ENCODE data around the gene CTIF.

The CTIF gene

DNA sequence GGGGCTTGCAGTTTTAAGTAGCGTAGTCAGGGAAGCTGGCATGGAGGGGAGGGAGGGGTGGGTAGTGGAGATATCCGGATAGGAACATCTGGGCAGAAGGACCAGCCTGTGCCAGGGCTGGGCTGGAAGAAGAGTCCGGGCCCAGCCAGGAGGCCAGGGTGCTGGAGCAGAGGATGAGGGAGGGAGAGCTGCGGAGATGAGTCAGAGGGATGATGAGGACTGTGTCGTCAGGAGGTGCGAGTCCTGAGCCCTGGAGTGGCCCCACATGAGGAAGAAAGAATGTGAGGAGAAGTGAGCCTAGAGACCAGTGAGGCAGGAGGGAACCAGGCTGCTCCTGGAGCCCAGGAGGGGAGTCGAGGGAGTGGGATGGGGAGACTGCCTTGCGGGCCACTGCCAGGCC, 82.4 kb downstream of the CTIF start:
- TF ChIP-seq CTCF (IDR thresholded peaks at IDR 0.05; ENCODE audit: extremely low read depth, missing control alignments), result no peak
- DNase-seq (ENCODE audit: low spot score), result no peak

DNA sequence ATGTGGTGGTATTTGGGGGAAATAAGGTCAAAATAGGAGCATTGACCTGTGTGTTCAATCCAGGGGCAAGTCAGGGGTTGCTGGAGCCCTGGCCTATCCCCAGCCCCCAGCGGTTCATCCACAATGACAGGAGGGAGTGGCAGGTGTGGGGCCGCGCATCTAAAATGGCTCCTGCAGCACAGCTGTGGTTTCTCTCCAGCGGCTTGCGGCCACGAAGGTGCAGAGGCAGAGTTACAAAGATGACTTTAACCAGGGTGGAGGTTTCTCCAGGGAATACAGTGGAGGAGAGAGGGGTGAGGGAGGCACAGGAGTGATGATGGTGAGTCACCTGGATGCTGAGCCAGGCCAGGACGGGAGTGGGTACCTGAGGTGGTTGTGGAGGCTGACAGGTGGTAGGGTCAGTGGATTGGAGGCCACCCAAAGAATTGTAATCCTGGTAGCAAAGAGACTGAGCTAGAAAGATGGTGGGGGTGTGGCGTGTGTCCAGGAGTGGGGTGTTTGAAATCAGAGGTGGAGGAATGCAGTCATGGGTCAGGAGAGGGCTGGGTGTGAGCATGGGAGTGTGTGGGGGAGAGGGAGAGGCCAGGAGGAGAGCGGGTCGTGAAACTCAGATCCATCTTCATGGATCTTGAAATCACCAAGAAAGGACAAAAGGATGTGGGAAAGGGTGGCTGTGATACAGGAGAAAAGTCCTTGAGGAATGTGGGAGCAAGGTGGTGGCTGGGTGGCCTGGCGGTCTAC, 83.2 kb downstream of the CTIF start:
- no peak for TF ChIP-seq CTCF (IDR thresholded peaks at IDR 0.05; ENCODE audit: extremely low read depth, missing control alignments)
- DNase-seq (ENCODE audit: low spot score), result no peak

DNA sequence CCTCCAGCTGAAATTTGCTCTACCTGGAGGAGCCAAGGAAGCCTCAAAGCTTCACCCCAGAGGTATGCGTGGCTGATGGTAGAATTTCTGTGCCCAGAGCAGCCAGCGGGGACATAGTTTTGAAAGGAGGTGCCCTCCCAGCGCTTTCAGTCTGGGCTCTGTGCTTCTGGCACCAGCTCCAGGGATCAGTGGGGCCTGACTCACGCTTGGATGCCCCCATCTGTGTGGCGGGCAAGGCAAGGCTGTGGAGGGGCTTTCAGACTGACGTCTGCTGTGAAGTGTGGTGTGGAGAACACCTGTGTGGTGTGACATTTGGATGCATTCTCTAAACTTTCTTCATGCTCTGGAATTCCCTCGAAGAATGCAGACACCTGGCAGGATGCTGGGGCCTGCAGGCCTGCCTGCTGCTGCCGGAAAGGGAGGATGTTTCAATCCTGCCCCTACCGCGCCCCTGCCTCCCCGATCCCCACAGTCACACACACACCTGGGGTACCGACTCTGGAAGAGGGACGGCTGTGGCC, 84.1 kb downstream of the CTIF start:
- no peak for DNase-seq (ENCODE audit: low spot score)
- no peak for TF ChIP-seq CTCF (IDR thresholded peaks at IDR 0.05; ENCODE audit: extremely low read depth, missing control alignments)

- no peak for TF ChIP-seq CTCF (IDR thresholded peaks at IDR 0.05; ENCODE audit: extremely low read depth, missing control alignments)
- DNase-seq (ENCODE audit: low spot score), result no peak
Observed at GRCh38 chr18:48623468-48624235, 84.8 kb downstream of the CTIF start.

GRCh38 chr18:48624856-48625255, 86.0 kb downstream of the CTIF start:
- no peak for TF ChIP-seq CTCF (IDR thresholded peaks at IDR 0.05; ENCODE audit: extremely low read depth, missing control alignments)
- DNase-seq (ENCODE audit: low spot score), result no peak

- TF ChIP-seq CTCF (IDR thresholded peaks at IDR 0.05; ENCODE audit: extremely low read depth, missing control alignments), result no peak
- DNase-seq (ENCODE audit: low spot score), result no peak
Observed at GRCh38 chr18:48627216-48627615, 88.4 kb downstream of the CTIF start.

DNA sequence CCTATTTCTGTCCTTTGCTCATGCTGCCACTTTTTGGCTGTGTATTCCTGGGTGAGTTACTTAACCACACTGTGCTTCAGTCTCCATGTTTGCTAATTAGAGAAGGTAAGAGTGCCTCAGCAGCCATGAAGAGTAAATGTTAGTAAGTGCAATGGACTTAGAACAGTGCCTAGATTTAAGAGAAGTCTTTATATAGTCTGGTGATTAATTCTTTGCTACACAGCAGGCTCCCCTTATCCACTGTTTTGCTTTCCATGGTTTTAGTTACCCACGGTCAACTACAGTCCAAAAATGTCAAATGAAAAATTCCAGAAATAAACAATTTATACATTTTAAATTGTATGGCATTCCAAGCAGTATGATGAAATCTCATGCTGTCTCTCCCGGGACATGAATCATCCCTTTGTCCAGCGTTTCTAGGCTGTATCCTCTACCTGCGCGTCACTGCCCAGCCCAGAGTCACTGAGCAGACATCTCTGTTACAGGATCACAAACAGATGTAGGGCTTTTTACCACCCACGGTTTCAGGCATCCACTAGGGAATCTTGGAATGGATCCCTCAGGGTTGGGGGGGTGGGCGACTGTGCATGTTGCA, 91.0 kb downstream of the CTIF start:
- TF ChIP-seq CTCF (IDR thresholded peaks at IDR 0.05; ENCODE audit: extremely low read depth, missing control alignments), result no peak
- no peak for DNase-seq (ENCODE audit: low spot score)
